Lower leg skin (tissue), 3 donors: ENCODE results near the gene RNF34.

Experiments
- POLR2A ChIP-seq, 2 donors: fragments of 450-650 bp; IDR thresholded peaks; one replicate each; pipeline ENCODE4 v1.6.1; 2016 to 2017; ENCODE audit warnings: antibody characterized with exemption in 2 of 2, mild to moderate bottlenecking in 1 of 2, moderate library complexity in 1 of 2
- TF ChIP-seq, protein P1 (sequence below), 3 donors: fragments of 450-650 bp; IDR thresholded peaks; one replicate each; pipeline ENCODE4 v1.5.1; 2016; ENCODE audit warnings: antibody characterized with exemption in 3 of 3, mild to moderate bottlenecking in 3 of 3, moderate library complexity in 2 of 3

- no peak for TF ChIP-seq POLR2A (IDR thresholded peaks at IDR 0.05)
- TF ChIP-seq, protein P1, sequence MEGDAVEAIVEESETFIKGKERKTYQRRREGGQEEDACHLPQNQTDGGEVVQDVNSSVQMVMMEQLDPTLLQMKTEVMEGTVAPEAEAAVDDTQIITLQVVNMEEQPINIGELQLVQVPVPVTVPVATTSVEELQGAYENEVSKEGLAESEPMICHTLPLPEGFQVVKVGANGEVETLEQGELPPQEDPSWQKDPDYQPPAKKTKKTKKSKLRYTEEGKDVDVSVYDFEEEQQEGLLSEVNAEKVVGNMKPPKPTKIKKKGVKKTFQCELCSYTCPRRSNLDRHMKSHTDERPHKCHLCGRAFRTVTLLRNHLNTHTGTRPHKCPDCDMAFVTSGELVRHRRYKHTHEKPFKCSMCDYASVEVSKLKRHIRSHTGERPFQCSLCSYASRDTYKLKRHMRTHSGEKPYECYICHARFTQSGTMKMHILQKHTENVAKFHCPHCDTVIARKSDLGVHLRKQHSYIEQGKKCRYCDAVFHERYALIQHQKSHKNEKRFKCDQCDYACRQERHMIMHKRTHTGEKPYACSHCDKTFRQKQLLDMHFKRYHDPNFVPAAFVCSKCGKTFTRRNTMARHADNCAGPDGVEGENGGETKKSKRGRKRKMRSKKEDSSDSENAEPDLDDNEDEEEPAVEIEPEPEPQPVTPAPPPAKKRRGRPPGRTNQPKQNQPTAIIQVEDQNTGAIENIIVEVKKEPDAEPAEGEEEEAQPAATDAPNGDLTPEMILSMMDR (IDR thresholded peaks at IDR 0.05) = no peak
These were observed 53.1 kb downstream of the RNF34 start for GRCh38 chr12:121452985-121453360.
